Measurements from ENCODE around the gene ARHGEF3. TPM values are rescaled to one million over a fixed set of nuclear protein-coding genes. Genes with fewer than 3 reads are reported as not detected.

The ARHGEF3 gene
- total RNA-seq, 5 donors from 2014 or later (not counting 1 experiment from before 2014, with no cell fraction given), result 93.4 to 132 (median 124) TPM

GRCh38 chr3:56830884-56831283 lies 29.1 kb upstream of the ARHGEF3 start:
- no peak overlapping the region for H3K4me3 Mint-ChIP-seq
- H3K36me3 ChIP-seq (ENCODE audit: control insufficient read depth in 2 of 2, extremely low read depth in 1 of 2, insufficient read depth in 1 of 2, low read length in 1 of 2), result no peaks in the 10 kb centered on the region
- no peak for DNase-seq
- H3K27me3 ChIP-seq (replicated peaks in 1 of 2; ENCODE audit: control insufficient read depth in 2 of 2, extremely low read depth in 1 of 2, insufficient read depth in 2 of 2, low read length in 1 of 2), result no peaks in the 10 kb centered on the region
- WGBS (ENCODE audit: insufficient coverage), result 100% methylated on average over 2 of the region's 2 CpGs
- POLR2A ChIA-PET, result no interaction called here
- no peak overlapping the region for H3K27ac ChIP-seq (ENCODE audit: low read length)
- no peaks in the 10 kb centered on the region for H3K9me3 ChIP-seq
- H3K4me1 ChIP-seq (ENCODE audit: control insufficient read depth in 1 of 2, extremely low read depth in 1 of 2, insufficient read depth in 2 of 2, low read length in 2 of 2), result no peaks in the 10 kb centered on the region
- peak overlapping the region in 1 of 2 donors; percentile 24 for H3K27ac Mint-ChIP-seq
- H3K4me3 ChIP-seq (ENCODE audit: control insufficient read depth in 1 of 2, extremely low read depth in 1 of 2, low read length in 1 of 2), result no peak overlapping the region
- H3K36me3 Mint-ChIP-seq, result peaks cover 9% of the 10 kb centered on the region
- H3K27me3 Mint-ChIP-seq, result no peaks in the 10 kb centered on the region
- ATAC-seq (replicated peaks in 1 of 4), result no peak
- H3K4me1 Mint-ChIP-seq, result peaks cover 26 to 55% (median 31%) of the 10 kb centered on the region in 3 donors
- H3K9me3 Mint-ChIP-seq, result no peaks in the 10 kb centered on the region
- CTCF ChIA-PET, result no interaction called here

- Mint-ChIP-seq H3K27ac (peak overlapping the region in 1 of 2 donors; percentile 6), H3K27me3 (no peaks in the 10 kb centered on the region), H3K4me1 (peaks cover 40 to 63% (median 43%) of the 10 kb centered on the region in 3 donors), H3K4me3 (no peak overlapping the region), H3K36me3 (peaks cover 4% of the 10 kb centered on the region), H3K9me3 (no peaks in the 10 kb centered on the region)
- no peak overlapping the region for H3K27ac ChIP-seq (ENCODE audit: low read length)
- peaks cover under 1 to 3% of the 10 kb centered on the region in 2 experiments for H3K4me1 ChIP-seq (ENCODE audit: control insufficient read depth in 1 of 2, extremely low read depth in 1 of 2, insufficient read depth in 2 of 2, low read length in 2 of 2)
- 100% methylated on average over 1 of the region's 1 CpG for WGBS (ENCODE audit: insufficient coverage)
- DNase-seq (no peak), ATAC-seq (replicated peaks in 1 of 4) (no peak)
- no peaks in the 10 kb centered on the region for H3K27me3 ChIP-seq (replicated peaks in 1 of 2; ENCODE audit: control insufficient read depth in 2 of 2, extremely low read depth in 1 of 2, insufficient read depth in 2 of 2, low read length in 1 of 2)
- ChIA-PET CTCF (interaction anchor here in 1 of 2 donors (1.1 kb wide), 1 partner anchor 166 kb away, joined by 3 read pairs; no protein-coding TSS in a partner anchor), POLR2A (no interaction called here)
- no peaks in the 10 kb centered on the region for H3K36me3 ChIP-seq (ENCODE audit: control insufficient read depth in 2 of 2, extremely low read depth in 1 of 2, insufficient read depth in 1 of 2, low read length in 1 of 2)
- no peak overlapping the region for H3K4me3 ChIP-seq (ENCODE audit: control insufficient read depth in 1 of 2, extremely low read depth in 1 of 2, low read length in 1 of 2)
- H3K9me3 ChIP-seq, result no peaks in the 10 kb centered on the region
Observed at GRCh38 chr3:56829533-56829932, 27.8 kb upstream of the ARHGEF3 start.

GRCh38 chr3:56826831-56827722 lies 25.3 kb upstream of the ARHGEF3 start:
- H3K27me3 ChIP-seq (replicated peaks in 1 of 2; ENCODE audit: control insufficient read depth in 2 of 2, extremely low read depth in 1 of 2, insufficient read depth in 2 of 2, low read length in 1 of 2), result no peaks in the 10 kb centered on the region
- Mint-ChIP-seq H3K27me3 (no peaks in the 10 kb centered on the region), H3K36me3 (peaks cover 4% of the 10 kb centered on the region), H3K27ac (peak overlapping the region; percentile 4 to 40), H3K4me1 (peaks cover 46 to 78% (median 48%) of the 10 kb centered on the region in 3 donors), H3K9me3 (no peaks in the 10 kb centered on the region), H3K4me3 (no peak overlapping the region)
- ATAC-seq (replicated peaks in 1 of 4) (peak in 3 of 4 experiments; percentile 40 to 56 (median 49)), DNase-seq (no peak)
- CTCF ChIA-PET, result interaction anchor here in 1 of 2 donors (1.1 kb wide), 1 partner anchor 28 kb away, joined by 5 read pairs; no protein-coding TSS in a partner anchor
- no peak overlapping the region for H3K27ac ChIP-seq (ENCODE audit: low read length)
- no peaks in the 10 kb centered on the region for H3K9me3 ChIP-seq
- POLR2A ChIA-PET, result interaction anchor here (0.6 to 1.1 kb wide), 2 partner anchors 25 to 392 kb away, joined by 3 read pairs; partner anchors contain the start of gene ARHGEF3 (in 1 of the 2)
- no peaks in the 10 kb centered on the region for H3K36me3 ChIP-seq (ENCODE audit: control insufficient read depth in 2 of 2, extremely low read depth in 1 of 2, insufficient read depth in 1 of 2, low read length in 1 of 2)
- peaks cover 4 to 12% of the 10 kb centered on the region in 2 experiments for H3K4me1 ChIP-seq (ENCODE audit: control insufficient read depth in 1 of 2, extremely low read depth in 1 of 2, insufficient read depth in 2 of 2, low read length in 2 of 2)
- WGBS (ENCODE audit: insufficient coverage), result 100% methylated on average over 1 of the region's 5 CpGs
- H3K4me3 ChIP-seq (ENCODE audit: control insufficient read depth in 1 of 2, extremely low read depth in 1 of 2, low read length in 1 of 2), result no peak overlapping the region

GRCh38 chr3:56825567-56826438 lies 24.1 kb upstream of the ARHGEF3 start:
- 100% methylated on average over 1 of the region's 4 CpGs for WGBS (ENCODE audit: insufficient coverage)
- Histone ChIP-seq H3K36me3 (ENCODE audit: control insufficient read depth in 2 of 2, extremely low read depth in 1 of 2, insufficient read depth in 1 of 2, low read length in 1 of 2) (no peaks in the 10 kb centered on the region), H3K4me1 (ENCODE audit: control insufficient read depth in 1 of 2, extremely low read depth in 1 of 2, insufficient read depth in 2 of 2, low read length in 2 of 2) (peaks cover 4 to 12% of the 10 kb centered on the region in 2 experiments), H3K9me3 (no peaks in the 10 kb centered on the region), H3K27ac (ENCODE audit: low read length) (no peak overlapping the region), H3K27me3 (replicated peaks in 1 of 2; ENCODE audit: control insufficient read depth in 2 of 2, extremely low read depth in 1 of 2, insufficient read depth in 2 of 2, low read length in 1 of 2) (no peaks in the 10 kb centered on the region), H3K4me3 (ENCODE audit: control insufficient read depth in 1 of 2, extremely low read depth in 1 of 2, low read length in 1 of 2) (no peak overlapping the region)
- no peak for ATAC-seq (replicated peaks in 1 of 4)
- Mint-ChIP-seq H3K9me3 (no peaks in the 10 kb centered on the region), H3K36me3 (no peaks in the 10 kb centered on the region), H3K27me3 (no peaks in the 10 kb centered on the region), H3K27ac (peak overlapping the region; percentile 72 to 76), H3K4me3 (no peak overlapping the region), H3K4me1 (peaks cover 49 to 73% (median 50%) of the 10 kb centered on the region in 3 donors)
- POLR2A ChIA-PET, result interaction anchor here (0.9 to 1.1 kb wide), 2 partner anchors 23 to 24 kb away, joined by 3 read pairs; partner anchors contain the start of gene ARHGEF3 (in 1 of the 2)
- DNase-seq, result no peak
- CTCF ChIA-PET, result interaction anchor here (0.5 to 1.3 kb wide), 9 partner anchors 8 to 124 kb away, joined by 3 to 5 read pairs (median 4); partner anchors contain the start of gene ARHGEF3 (in 1 of the 2)

- H3K4me1 ChIP-seq (ENCODE audit: control insufficient read depth in 1 of 2, extremely low read depth in 1 of 2, insufficient read depth in 2 of 2, low read length in 2 of 2), result peaks cover 4 to 12% of the 10 kb centered on the region in 2 experiments
- Mint-ChIP-seq H3K9me3 (no peaks in the 10 kb centered on the region), H3K27ac (peak overlapping the region; percentile 71 to 77), H3K27me3 (no peaks in the 10 kb centered on the region), H3K36me3 (no peaks in the 10 kb centered on the region), H3K4me1 (peaks cover 56 to 66% (median 57%) of the 10 kb centered on the region in 3 donors), H3K4me3 (peak overlapping the region in 2 of 3 donors; percentile 7 to 13)
- WGBS (ENCODE audit: insufficient coverage), result no CpG with 5 or more reads among the region's 4 CpGs
- ATAC-seq (replicated peaks in 1 of 4) (no peak), DNase-seq (no peak)
- H3K9me3 ChIP-seq, result no peaks in the 10 kb centered on the region
- CTCF ChIA-PET, result interaction anchor here (0.6 to 1.0 kb wide), 7 partner anchors 8 to 169 kb away, joined by 3 to 7 read pairs (median 3); partner anchors contain the start of gene TASOR (in 1 of the 2)
- no peak overlapping the region for H3K4me3 ChIP-seq (ENCODE audit: control insufficient read depth in 1 of 2, extremely low read depth in 1 of 2, low read length in 1 of 2)
- no peaks in the 10 kb centered on the region for H3K27me3 ChIP-seq (replicated peaks in 1 of 2; ENCODE audit: control insufficient read depth in 2 of 2, extremely low read depth in 1 of 2, insufficient read depth in 2 of 2, low read length in 1 of 2)
- H3K27ac ChIP-seq (ENCODE audit: low read length), result no peak overlapping the region
- POLR2A ChIA-PET, result interaction anchor here (0.6 to 0.7 kb wide), 9 partner anchors 9 to 1114 kb away, joined by 3 to 10 read pairs (median 7); no protein-coding TSS in a partner anchor
- H3K36me3 ChIP-seq (ENCODE audit: control insufficient read depth in 2 of 2, extremely low read depth in 1 of 2, insufficient read depth in 1 of 2, low read length in 1 of 2), result no peaks in the 10 kb centered on the region
Observed at GRCh38 chr3:56823984-56824703, 22.4 kb upstream of the ARHGEF3 start.
